ENCODE results near the gene VAV3. TPM values are rescaled to one million over a fixed set of nuclear protein-coding genes. Genes with fewer than 3 reads are reported as not detected.

VAV3 gene
- polyA plus RNA-seq, 4 donors: 114 to 148 (median 128) TPM

- no peak for DNase-seq (ENCODE audit: low read depth in 4 of 4, low spot score in 2 of 4)
Measured at GRCh38 chr1:107525145-107525544, 439.8 kb downstream of the VAV3 start.

GRCh38 chr1:107524301-107524700, 440.7 kb downstream of the VAV3 start:
- no peak for DNase-seq (ENCODE audit: low read depth in 4 of 4, low spot score in 2 of 4)

GRCh38 chr1:107523736-107524135, 441.2 kb downstream of the VAV3 start:
- DNase-seq (ENCODE audit: low read depth in 4 of 4, low spot score in 2 of 4): no peak

DNA sequence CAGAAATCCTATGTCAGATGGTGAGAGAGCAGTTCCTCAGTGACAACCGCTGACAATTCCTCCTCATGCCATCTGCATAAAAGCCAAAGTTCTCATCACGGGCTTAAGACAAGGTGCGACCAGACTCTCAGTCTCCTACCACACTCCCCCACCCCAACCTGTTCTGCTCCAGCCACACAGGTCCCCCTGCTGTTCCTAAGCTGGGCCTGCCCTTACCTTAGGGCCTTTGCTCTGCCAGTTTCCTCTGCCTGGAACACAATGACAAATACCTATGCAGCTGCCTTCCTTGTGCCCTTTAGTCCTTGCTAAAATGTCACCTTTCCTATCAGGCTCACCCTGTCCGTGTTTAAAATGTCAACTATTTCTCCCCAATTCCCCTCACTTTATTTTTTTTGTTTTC, 441.9 kb downstream of the VAV3 start:
- no peak for DNase-seq (ENCODE audit: low read depth in 4 of 4, low spot score in 2 of 4)

Other genes starting within 250 kb of the VAV3 start
- gene SLC25A24, start 235.2 kb upstream of the VAV3 start, polyA plus RNA-seq (ENCODE audit: insufficient read length in 4 of 4): 10 to 100 TPM; 49.7 to 59.3 (median 58.7) TPM

Measured in left renal cortex interstitium (tissue), 4 donors.